ENCODE measurements around the gene TBCE.
"Not testable (repeated sequence)": the region's sequence is repeated elsewhere in the genome, so short reads cannot be mapped to it uniquely, and the experiment has no call there.

The TBCE gene

DNA sequence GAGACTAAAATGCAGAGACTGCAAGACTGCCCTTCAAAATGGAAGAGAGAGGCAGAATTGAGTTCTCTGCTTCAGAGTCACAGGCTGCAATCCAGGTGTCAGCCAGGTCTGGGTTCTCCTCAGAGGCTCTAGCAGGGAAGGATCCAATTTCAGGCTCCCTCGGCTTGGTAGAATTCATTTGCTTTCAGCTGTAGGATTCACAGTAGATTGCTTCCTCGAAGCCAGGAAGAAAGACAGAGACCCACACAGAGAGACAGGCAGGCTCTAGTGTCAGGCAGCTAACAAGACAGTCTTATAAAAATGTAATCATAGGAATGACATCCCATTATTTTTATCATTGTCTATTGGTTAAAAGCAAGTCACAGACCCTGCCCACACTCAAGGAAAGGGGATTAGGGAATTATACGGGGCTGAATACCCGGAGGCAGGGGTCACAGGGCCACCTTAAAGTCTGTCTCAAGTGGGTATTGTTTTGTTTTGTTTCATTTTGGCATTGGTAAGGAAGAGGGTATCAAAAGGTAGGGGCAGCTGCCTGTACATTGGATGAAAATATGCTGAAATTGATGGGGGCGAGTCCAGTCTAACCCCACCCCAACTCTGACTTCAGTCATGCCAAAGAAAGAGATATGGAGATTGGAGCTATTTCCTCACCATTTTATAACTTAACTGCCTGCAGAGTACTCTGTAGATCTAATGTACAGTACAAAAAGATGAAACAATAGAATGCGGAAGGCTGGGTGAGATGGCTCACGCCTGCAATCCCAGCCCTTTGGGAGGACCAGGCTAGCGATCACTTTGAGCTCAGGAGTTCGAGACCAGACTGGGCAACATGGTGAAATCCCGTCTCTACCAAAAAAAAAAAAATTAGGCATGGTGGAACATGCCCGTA is 9.5 kb upstream of the TBCE start:
- no peak for DNase-seq

DNA sequence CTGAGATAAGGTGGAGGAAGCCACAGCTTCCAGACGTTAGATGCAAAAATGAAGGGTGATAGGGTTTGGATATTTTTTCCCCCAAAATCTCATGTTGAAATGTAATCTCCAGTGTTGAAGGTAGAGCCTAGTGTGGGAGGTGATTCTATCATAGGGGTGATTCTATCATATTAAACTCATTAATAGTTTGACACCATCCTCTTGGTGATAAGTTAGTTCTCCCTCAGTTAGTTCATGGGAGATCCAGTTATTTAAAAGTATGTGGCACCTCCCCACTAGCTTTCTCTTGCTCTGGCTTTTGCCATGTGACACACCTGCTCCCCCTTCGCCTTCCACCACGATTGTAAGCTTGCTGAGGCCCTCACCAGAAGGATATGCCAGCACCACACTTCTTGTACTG is 8.3 kb upstream of the TBCE start:
- DNase-seq: no peak

DNA sequence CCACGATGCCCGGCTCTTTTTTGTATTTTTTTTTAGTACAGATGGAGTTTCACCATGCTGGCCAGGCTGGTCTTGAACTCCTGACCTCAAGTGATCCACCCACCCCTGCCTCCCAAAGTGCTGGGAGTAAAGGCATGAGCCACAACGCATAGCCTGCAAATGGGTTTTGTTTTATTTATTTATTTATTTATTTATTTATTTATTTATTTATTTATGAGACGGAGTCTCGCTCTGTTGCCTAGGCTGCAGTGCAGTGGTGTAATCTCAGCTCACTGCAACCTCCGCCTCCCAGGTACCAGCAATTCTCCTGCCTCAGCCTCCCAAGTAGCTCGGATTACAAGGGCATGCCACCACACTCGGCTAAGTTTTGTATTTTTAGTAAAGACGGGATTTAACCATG is 3.0 kb upstream of the TBCE start:
- DNase-seq: not testable (repeated sequence)

DNA sequence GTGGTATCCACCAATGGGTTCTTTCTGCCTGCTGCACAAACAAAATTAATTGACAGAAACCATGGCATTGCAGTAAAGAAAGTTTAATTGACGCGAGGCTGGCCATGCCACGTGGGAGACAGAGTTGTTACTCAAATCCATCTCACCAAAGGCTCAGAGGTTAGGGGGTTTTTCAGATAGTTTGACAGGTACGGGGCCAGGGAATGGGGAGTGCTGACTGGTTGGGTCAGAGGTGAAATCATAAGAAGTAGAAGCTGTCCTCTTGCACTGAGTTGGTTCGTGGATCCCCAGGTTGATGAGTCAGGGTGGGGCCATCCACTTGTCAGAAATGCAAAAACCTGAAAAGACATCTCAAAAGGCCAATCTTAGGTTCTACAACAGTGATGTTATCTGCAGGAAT is 941 bp upstream of the TBCE start:
- DNase-seq: peak in 1 of 14 donors; percentile 7

DNA sequence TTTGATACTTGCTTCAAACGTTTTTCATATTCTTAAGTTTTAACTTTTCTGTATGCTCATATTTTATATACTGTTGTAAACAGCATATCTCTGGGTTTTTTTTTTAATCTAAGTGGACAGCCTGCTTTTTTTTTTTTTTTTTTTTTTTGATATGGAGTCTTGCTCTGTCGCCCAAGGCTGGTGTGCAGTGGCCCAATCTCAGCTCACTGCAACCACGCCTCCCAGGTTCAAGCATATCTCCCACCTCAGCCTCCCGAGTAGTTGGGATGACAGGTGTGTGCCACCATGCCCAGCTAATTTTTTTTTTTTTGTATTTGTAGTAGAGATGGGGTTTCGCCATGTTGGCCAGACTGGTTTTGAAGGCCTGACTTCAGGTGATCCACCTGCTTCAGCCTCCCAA is 1.2 kb downstream of the TBCE start:
- DNase-seq: no peak

DNA sequence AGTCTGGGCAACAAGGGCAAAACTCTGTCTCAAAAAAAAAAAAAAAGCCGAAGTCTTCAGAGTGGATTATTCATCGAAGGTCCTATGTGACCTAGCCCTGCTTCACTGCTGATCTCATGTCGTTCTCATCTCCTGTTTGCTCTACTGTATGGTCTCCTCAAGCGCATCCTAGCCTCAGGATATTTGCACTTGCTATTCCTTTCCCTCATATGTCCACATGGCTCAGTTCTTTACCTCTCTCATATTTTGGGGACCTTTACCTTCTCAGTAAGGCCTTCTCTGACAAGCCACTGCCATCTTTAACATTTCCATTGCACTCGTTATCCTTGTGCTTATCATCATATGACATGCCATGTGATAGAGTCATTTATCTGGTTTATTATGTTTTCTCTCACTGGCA is 2.6 kb downstream of the TBCE start:
- DNase-seq: no peak

DNA sequence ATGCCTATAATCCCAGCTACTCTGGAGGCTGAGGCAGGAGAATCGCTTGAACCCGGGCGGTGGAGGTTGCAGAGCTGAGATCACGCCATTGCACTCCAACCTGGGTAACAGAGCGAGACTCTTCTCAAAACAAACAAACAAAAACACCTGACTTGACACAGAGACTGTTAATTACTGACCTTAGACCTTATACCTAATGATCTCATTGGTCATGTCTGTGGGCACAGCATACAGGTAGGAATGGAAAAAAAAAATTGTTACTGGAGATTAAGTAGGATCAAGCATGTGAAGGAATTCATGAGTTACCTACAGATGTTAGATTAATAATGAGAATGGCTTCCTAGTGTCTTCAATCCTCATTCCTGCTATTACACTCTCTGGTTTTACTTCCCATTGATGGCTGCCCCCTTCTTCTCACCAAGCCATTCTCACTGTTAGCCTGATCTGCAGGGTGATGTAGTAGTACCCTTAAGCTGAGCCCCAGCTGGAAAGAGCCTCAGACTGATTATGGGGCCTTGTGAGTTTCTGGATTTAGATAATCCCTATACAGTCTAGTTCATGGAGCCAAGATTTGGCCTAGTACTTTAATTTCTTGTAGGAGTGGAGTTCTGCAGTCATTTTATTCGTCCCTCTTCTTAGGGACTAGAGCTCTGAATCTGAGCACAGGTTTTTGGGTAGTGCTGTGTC is 8.8 kb downstream of the TBCE start:
- DNase-seq: no peak

DNA sequence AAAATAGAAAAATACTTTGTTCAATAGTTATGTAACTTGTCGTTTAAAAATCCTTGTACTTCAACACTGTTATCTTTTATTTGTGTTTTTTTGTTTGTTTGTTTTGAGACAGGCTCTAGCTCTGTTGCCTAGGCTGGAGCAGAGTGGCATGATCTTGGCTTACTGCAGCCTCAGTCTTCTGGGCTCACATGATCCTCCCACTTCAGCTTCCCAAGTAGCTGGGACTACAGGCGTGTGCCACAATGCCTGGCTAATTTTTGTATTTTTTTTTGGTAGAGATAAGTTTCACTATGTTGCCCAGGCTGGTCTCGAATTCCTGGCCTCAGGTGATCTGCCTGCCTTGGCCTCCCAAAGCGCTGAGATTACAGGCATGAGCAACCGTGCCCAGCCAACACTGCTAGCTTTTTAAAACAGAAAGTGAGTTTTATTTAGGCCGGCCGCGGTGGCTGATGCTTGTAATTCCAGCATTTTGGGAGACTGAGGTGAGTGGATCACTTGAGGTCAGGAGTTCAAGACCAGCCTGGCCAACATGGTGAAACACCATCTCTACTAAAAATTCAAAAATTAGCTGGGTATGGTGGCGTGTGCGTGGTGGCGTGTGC is 11.0 kb downstream of the TBCE start:
- DNase-seq: not testable (repeated sequence)

DNA sequence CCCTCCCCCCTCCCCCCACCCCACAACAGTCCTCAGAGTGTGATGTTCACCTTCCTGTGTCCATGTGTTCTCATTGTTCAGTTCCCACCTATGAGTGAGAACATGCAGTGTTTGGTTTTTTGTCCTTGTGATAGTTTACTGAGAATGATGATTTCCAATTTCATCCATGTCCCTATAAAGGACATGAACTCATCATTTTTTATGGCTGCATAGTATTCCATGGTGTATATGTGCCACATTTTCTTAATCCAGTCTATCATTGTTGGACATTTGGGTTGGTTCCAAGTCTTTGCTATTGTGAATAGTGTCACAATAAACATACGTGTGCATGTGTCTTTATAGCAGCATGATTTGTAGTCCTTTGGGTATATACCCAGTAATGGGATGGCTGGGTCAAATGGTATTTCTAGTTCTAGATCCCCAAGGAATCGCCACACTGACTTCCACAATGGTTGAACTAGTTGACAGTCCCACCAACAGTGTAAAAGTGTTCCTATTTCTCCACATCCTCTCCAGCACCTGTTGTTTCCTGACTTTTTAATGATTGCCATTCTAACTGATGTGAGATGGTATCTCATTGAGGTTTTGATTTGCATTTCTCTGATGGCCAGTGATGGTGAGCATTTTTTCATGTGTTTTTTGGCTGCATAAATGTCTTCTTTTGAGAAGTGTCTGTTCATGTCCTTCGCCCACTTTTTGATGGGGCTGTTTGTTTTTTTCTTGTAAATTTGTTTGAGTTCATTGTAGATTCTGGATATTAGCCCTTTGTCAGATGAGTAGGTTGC is 14.9 kb downstream of the TBCE start:
- DNase-seq: not testable (repeated sequence)

DNA sequence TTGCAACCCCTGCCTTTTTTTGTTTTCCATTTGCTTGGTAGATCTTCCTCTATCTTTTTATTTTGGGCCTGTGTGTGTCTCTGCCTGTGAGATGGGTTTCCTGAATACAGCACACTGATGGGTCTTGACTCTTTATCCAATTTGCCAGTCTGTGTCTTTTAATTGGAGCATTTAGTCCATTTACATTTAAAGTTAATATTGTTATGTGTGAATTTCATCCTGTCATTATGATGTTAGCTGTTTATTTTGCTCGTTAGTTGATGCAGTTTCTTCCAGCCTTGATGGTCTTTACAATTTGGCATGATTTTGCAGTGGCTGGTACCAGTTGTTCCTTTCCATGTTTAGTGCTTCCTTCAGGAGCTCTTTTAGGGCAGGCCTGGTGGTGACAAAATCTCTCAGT is 18.4 kb downstream of the TBCE start:
- DNase-seq: not testable (repeated sequence)

DNA sequence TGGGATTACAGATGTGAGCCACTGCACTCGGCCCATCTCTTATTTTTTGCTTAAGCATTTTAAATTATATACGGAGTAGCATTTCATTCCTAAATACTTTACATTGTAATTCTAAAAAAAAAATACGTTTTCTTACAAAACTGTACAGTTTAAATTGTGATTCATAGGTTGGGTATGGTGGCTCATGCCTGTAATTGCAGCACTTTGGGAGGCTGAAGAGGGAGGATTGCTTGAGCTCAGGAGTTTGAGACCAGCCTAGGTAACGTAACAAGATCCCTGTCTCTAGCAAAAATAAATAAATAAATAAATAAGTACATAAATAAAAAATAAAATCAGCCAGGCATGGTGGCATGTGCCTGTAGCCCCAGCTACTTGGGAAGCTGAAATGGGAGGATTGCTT is 24.6 kb downstream of the TBCE start:
- DNase-seq: no peak

DNA sequence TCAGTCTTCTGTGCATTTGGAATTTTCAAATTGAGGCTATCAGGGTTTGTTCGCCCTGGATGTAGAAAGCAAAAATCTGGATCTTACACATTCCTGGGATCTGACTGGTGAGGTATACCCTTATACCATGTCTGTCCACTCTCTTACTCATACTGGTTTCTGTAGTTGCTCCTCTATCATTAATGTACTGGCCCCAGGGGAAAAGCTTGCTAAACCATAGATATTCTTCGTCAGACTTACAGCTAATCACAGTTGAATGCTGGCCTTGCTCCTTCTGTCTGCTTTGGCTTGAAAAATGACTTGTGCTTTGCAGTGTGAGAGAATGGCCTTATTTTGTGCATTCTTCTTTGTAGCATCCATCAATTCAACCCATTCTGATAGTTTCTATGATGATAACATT is 30.5 kb downstream of the TBCE start:
- DNase-seq: no peak

DNA sequence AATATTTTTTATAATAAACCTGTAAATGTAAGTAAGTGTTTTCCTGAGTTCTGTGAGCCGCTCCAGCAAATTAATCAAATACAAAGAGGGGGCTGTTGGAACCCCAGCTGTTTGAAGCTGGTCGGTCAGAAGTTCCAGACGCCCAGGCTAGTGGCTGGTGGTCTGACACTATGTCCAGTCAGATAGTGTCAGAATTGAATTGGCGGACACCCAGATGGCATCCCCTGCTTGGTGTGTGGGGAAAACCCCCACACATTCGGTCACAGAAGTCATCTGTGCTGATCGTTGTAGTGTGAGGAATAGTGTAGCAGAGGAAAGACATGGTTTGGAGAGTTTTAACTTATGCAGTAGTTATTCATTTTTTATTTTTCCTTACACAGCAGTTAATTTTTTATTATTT is 32.4 kb downstream of the TBCE start:
- no peak for DNase-seq

DNA sequence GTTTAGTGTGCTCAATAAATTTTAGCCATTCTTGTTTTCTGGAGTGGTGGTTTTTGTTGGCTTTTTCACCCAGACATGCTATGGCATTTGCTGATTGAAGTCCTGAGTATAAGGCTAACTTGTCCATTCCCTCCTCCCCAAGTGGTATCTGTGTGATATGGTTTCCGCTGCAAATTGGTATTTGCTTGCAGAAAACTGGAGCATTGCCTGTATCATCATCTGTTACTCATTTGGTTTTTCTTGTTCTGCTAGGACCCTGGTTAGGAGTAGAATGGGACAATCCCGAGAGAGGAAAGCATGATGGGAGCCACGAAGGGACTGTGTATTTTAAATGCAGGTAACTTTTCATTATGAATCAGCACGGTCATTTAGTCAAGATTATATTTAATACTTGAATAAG is 34.0 kb downstream of the TBCE start:
- no peak for DNase-seq

DNA sequence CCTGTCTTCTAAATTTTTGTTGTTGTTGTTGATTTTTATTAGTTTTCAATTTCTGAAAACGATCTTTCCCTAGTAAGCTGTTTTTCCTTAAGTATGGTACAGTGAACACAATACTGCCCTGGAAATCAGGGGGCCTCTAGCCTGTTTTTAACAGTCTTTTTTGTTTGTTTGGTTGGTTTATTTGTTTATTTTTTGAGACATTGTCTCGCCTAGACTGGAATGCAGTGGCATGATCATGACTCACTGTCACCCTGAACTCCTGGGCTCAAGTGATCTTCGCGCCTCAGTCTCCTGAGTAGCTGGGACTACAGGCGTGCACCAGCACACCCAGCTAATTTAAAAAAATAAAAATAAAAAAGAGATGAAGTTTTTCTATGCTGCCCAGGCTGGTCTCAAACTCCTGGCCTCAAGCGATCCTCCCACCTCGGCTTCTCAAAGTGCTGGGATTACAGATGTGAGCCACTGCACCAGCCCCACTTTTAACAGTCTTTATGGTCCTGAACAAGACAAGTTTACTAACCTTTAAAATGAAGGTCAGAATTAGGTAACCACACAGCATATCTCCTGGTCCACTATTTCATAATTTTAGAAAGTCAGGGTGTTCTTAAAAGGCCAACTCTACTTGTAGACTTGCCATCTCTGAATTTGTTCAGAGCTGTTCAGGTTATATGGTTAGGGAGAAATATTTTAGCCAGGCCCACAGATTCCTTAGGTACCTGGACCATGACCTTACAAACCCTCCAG is 35.4 kb downstream of the TBCE start:
- DNase-seq: no peak

DNA sequence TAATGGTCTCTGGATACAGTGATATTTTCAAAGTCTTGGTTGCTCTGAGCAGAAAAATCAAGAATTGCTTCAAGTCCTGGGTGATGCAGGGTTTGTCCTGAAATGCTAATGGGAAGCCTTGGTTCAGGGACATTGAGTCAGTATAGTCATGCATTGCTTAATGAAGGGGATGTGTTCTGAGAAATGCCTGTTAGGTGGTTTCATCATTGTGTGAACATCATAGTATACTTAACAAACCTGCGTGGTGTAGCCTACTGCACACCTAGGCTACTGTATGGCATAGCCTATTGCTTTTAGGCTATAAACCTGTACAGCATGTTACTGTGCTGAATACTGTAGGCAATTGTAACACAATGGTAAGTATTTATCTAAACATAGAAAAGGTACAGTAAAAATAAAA is 36.4 kb downstream of the TBCE start:
- DNase-seq: no peak

DNA sequence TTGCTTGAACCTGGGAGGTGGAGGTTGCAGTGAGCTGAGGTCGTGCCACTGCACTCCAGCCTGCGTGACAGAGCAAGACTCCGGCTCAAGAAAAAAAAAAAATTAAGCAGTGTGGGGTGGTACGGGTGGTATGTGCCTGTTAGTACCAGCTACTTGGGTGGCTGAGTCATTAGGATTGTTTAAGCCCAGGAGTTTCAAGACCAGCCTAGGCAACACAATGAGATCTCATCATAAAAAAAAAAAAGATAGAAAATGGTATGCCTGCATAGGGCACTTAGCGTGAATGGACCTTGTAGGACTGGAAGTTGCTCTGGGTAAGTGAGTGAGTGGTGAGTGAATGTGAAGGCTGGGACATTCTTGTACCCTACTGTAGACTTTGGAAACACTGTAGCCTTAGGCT is 37.0 kb downstream of the TBCE start:
- DNase-seq: no peak

DNA sequence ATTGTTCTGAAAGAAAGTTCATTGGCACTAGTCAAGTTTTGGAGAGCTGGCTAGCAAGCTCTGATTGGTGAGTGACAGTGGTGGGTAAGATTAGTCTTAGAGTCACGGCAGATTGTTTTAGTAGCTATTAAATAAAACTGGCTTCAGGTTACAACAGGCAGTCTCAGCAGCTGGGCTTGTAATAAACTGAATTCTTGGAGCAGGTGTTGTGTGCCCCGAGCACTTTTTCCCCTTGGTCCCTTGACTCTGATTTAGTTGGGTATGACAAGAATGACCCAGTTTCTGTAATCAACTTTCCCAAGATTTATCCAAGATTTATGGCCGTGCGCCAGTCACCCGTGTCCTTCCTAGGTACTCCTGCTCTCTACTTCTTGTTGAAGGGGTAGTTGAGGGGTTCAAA is 40.2 kb downstream of the TBCE start:
- DNase-seq: no peak

DNA sequence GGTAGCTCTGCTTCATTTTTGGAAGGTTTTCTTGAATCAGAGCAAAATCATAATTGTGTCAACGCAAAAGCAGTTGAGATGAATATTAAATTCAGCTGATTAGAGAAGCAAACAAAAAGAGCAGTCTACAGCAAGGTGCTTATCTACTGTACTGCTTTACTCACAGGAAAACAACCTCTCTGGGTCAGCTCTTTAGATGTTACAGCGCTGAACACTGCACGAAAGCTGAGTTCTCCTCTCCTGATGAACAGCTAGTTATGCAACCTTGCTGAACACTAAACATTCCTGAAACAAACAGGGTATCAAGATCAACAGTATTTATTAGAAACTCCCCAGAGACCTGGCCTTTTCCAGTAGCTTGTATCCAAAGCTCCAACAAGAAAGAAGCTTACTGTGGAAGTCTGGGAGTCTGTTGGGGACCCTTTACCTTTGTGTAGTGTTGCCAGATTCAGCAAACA is 41.3 kb downstream of the TBCE start:
- DNase-seq: no peak

DNA sequence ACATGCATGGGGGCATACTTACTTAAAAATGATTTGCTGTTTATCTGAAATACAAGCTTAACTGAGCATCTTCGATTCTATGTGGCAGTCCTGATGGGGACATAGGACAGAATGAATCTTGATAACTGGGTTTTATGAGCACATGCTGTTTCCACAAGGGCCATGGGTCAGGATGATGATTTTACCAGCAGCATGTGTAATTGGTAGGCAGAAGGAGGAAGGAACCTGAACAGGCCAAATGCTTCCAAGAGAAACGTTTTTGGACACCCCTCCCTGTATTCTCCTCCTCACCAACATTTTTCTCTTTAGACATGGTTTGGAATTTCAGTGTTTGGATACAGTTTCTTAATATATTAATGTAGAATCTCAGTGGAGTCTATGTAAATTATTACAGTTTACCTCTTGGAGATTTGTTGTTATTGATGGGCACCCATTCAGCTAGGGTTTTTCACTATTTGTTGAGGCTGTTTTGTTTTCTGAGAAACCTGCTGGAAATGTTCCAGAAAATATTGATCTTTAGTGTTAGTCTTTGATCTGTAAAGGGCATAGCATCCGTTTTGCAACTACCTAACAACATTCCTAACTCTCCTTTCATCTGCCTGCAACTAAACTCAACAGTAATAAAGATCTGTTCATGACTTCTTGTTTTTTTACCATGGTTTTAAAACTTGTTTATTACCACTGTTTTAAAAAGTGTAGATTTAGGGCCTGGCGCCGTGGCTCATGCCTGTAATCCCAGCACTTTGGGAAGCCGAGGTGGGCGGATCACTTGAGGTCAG is 42.0 kb downstream of the TBCE start:
- no peak for DNase-seq

DNA sequence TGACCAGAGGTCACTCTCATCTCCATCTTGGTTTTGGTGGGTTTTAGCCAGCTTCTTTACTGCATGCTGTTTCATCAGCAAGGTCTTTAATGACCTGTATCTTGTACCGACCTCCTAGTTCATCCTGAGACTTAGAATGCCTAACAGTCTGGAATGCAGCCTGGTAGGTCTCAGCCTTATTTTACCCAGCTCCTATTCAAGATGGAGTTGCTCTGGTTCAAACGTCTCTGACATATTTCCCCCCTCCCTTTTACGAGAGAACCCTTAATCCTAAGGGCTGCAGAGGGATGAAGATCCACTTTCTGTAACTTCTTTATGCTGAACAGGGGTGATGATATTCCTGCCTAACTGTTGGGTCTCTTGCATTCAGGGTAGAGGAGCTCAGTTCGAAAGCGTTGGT is 43.2 kb downstream of the TBCE start:
- DNase-seq: no peak

Data from C1 segment of cervical spinal cord (tissue), 14 donors.